Glutamatergic neuron (in vitro differentiated cells): Measurements from ENCODE around the gene ROBO1. TPM values are rescaled to one million over a fixed set of nuclear protein-coding genes. Genes with fewer than 3 reads are reported as not detected.
A peak's percentile ranks its signal among the peaks of the same experiment; 100 is the strongest.

Source experiments
- DNase-seq: peaks from one replicate; pipeline ENCODE4 v3.0.0; 2022
- H3K27ac Mint-ChIP-seq: one replicate; pipeline ENCODE4 v1.8.0; 2020; ENCODE audit warnings: mild to moderate bottlenecking, mixed read lengths, inconsistent platforms; ENCODE audit not compliant: unreplicated experiment
- H3K27me3 Mint-ChIP-seq: one replicate; pipeline ENCODE4 v1.8.0; 2020; ENCODE audit warnings: mild to moderate bottlenecking, moderate library complexity, mixed read lengths, inconsistent platforms; ENCODE audit not compliant: unreplicated experiment
- H3K36me3 Mint-ChIP-seq: one replicate; pipeline ENCODE4 v1.8.0; 2020; ENCODE audit warnings: mild to moderate bottlenecking, mixed read lengths, inconsistent platforms; ENCODE audit not compliant: unreplicated experiment
- H3K4me1 Mint-ChIP-seq: one replicate; pipeline ENCODE4 v1.8.0; 2020; ENCODE audit warnings: mild to moderate bottlenecking, low read depth, mixed read lengths, inconsistent platforms; ENCODE audit not compliant: unreplicated experiment
- H3K4me3 Mint-ChIP-seq: one replicate; pipeline ENCODE4 v1.8.0; 2020; ENCODE audit warnings: mild to moderate bottlenecking, mixed read lengths, inconsistent platforms; ENCODE audit not compliant: unreplicated experiment
- H3K9me3 Mint-ChIP-seq: one replicate; pipeline ENCODE4 v1.8.0; 2020; ENCODE audit warnings: mild to moderate bottlenecking, moderate library complexity, mixed read lengths, inconsistent platforms; ENCODE audit not compliant: unreplicated experiment
- CTCF ChIP-seq: fragments of 200-600 bp; sonication (generic); IDR thresholded peaks from one replicate; pipeline ENCODE4 v1.5.0; 2021; ENCODE audit not compliant: partially characterized antibody, unreplicated experiment
- total RNA-seq: library from RNA; stranded (reverse); fragmentation: NEBNext Ultra II Directional; extraction: Animal tissue kit (Norgen Biotek cat#: 25700); gene quantifications from one replicate; pipeline ENCODE4 v1.2.1, GENCODE V29; 2021; ENCODE audit not compliant: unreplicated experiment

Gene ROBO1
- total RNA-seq, 1 donor from 2014 or later, result 505 TPM

GRCh38 chr3:78847203-78847602, 920.6 kb downstream of the ROBO1 start:
- Mint-ChIP-seq H3K9me3 (peaks cover 2% of the 10 kb centered on the region), H3K27ac (no peak overlapping the region), H3K4me3 (no peak overlapping the region), H3K27me3 (no peaks in the 10 kb centered on the region), H3K36me3 (no peaks in the 10 kb centered on the region), H3K4me1 (peaks cover 26% of the 10 kb centered on the region)
- no peak for TF ChIP-seq CTCF
- DNase-seq, result no peak

- Mint-ChIP-seq H3K27ac (no peak overlapping the region), H3K36me3 (no peaks in the 10 kb centered on the region), H3K4me3 (no peak overlapping the region), H3K4me1 (peaks cover 28% of the 10 kb centered on the region), H3K9me3 (peaks cover 2% of the 10 kb centered on the region), H3K27me3 (peaks cover 2% of the 10 kb centered on the region)
- TF ChIP-seq CTCF, result no peak
- DNase-seq, result no peak
These were observed 921.1 kb downstream of the ROBO1 start for GRCh38 chr3:78846718-78847117.

- Mint-ChIP-seq H3K9me3 (peaks cover 2% of the 10 kb centered on the region), H3K36me3 (no peaks in the 10 kb centered on the region), H3K4me1 (peaks cover 28% of the 10 kb centered on the region), H3K4me3 (no peak overlapping the region), H3K27ac (no peak overlapping the region), H3K27me3 (peaks cover 2% of the 10 kb centered on the region)
- TF ChIP-seq CTCF, result no peak
- DNase-seq, result no peak
These were observed 922.2 kb downstream of the ROBO1 start for GRCh38 chr3:78845605-78846004.

- no peak for TF ChIP-seq CTCF
- no peak for DNase-seq
- H3K4me1 Mint-ChIP-seq, result peaks cover 29% of the 10 kb centered on the region
- H3K4me3 Mint-ChIP-seq, result no peak overlapping the region
- peaks cover 2% of the 10 kb centered on the region for H3K9me3 Mint-ChIP-seq
- peak overlapping the region; percentile 72 for H3K27ac Mint-ChIP-seq
- peaks cover 4% of the 10 kb centered on the region for H3K27me3 Mint-ChIP-seq
- no peaks in the 10 kb centered on the region for H3K36me3 Mint-ChIP-seq
These were observed 923.5 kb downstream of the ROBO1 start for GRCh38 chr3:78844307-78844706.

- Mint-ChIP-seq H3K4me3 (no peak overlapping the region), H3K4me1 (peaks cover 22% of the 10 kb centered on the region), H3K27ac (peak overlapping the region; percentile 20), H3K27me3 (peaks cover 4% of the 10 kb centered on the region), H3K36me3 (no peaks in the 10 kb centered on the region), H3K9me3 (peaks cover 2% of the 10 kb centered on the region)
- no peak for TF ChIP-seq CTCF
- no peak for DNase-seq
These were observed 928.1 kb downstream of the ROBO1 start for GRCh38 chr3:78839693-78840092.
